HepG2 (cell line): ENCODE data around the gene GRB2. TPM values are rescaled to one million over a fixed set of nuclear protein-coding genes. Genes with fewer than 3 reads are reported as not detected.

ENCODE experiments used
- CBX1 ChIP-seq: IDR thresholded peaks from one replicate; pipeline ENCODE4 v1.6.1; 2016; ENCODE audit warnings: antibody characterized with exemption, low read depth
- ERF ChIP-seq: IDR thresholded peaks from 2 replicates; pipeline ENCODE4 v1.6.1; 2018; ENCODE audit warnings: missing biosample characterization, missing genetic modification reagents
- HMGXB4 ChIP-seq, 2 experiments: sonication (generic) in 1 of 2; formaldehyde crosslinking in 1 of 2; IDR thresholded peaks; 2 replicates each; pipeline versions ENCODE4 v1.4.0 to v1.6.1; 2018 to 2020; ENCODE audit warnings: missing genetic modification reagents in 2 of 2, borderline replicate concordance in 1 of 2, low read depth in 1 of 2, mild to moderate bottlenecking in 1 of 2, missing biosample characterization in 1 of 2
- HNRNPLL ChIP-seq: fragments of 200-400 bp; formaldehyde crosslinking; IDR thresholded peaks from 2 replicates; pipeline ENCODE4 v1.6.1; 2017; ENCODE audit warnings: mild to moderate bottlenecking, low read depth, low read length; ENCODE audit not compliant: poor library complexity, severe bottlenecking
- HOXA7 ChIP-seq: sonication (generic); formaldehyde crosslinking; IDR thresholded peaks from 2 replicates; pipeline ENCODE4 v1.8.1; 2022; ENCODE audit warnings: mild to moderate bottlenecking, missing genetic modification reagents, moderate library complexity
- MTA3 ChIP-seq: sonication (generic); formaldehyde crosslinking; IDR thresholded peaks from 2 replicates; pipeline ENCODE4 v1.4.0; 2020; ENCODE audit warnings: missing genetic modification reagents
- MYC ChIP-seq: sonication (generic); formaldehyde crosslinking; IDR thresholded peaks from 2 replicates; pipeline ENCODE4 v1.9.0; 2021; ENCODE audit warnings: missing genetic modification reagents, borderline replicate concordance
- ZFP1 ChIP-seq: IDR thresholded peaks from 2 replicates; pipeline ENCODE4 v1.6.1; 2016
- ZNF12 ChIP-seq: sonication (generic); formaldehyde crosslinking; IDR thresholded peaks from 2 replicates; pipeline ENCODE4 v1.5.0; 2020; ENCODE audit warnings: missing genetic modification reagents
- ZNF3 ChIP-seq: IDR thresholded peaks from 2 replicates; pipeline ENCODE4 v1.7.0; 2017; ENCODE audit warnings: inconsistent platforms
- ZNF652 ChIP-seq: IDR thresholded peaks from 2 replicates; pipeline ENCODE4 v1.6.1; 2016; ENCODE audit warnings: low read depth, borderline replicate concordance
- ZNF703 ChIP-seq: sonication (generic); formaldehyde crosslinking; IDR thresholded peaks from 2 replicates; pipeline ENCODE4 v1.5.1; 2020; ENCODE audit warnings: missing genetic modification reagents, mild to moderate bottlenecking, moderate library complexity, borderline replicate concordance
- polyA plus RNA-seq, 8 experiments: library from polyadenylated mRNA; depleted of rRNA in 3 of 8; stranded (reverse) in 7 of 8; unstranded in 1 of 8; fragments of >200 nt; fragmentation: Illumina TruSeq in 4 of 8; extraction: Trizol in 4 of 8; gene quantifications; 2 replicates each; pipeline versions ENCODE4 v1.2.1 to v1.2.3, GENCODE V29; 2011 to 2016; ENCODE audit warnings: low read depth in 4 of 8, missing spikeins in 1 of 8, mixed read lengths in 1 of 8; ENCODE audit not compliant: insufficient read depth in 1 of 8
- total RNA-seq, 5 experiments: library from RNA; depleted of rRNA; stranded (reverse); fragments of >200 nt; fragmentation: Illumina TruSeq; extraction: Trizol; gene quantifications; 2 replicates each; pipeline ENCODE4 v1.2.3, GENCODE V29; 2016; ENCODE audit warnings: low read depth in 1 of 5
- TF ChIP-seq, protein P1 (sequence below): IDR thresholded peaks from 2 replicates; pipeline ENCODE4 v1.6.1; 2016; ENCODE audit warnings: low read depth, missing genetic modification reagents, missing compliant biosample characterization
- TF ChIP-seq, protein P2 (sequence below): sonication (generic); formaldehyde crosslinking; IDR thresholded peaks from 2 replicates; pipeline ENCODE4 v1.5.0; 2020; ENCODE audit warnings: mild to moderate bottlenecking, missing genetic modification reagents, borderline replicate concordance

GRB2 gene
- total and polyA plus RNA-seq, 2 of the 13 experiments (the other 11 are each of a cell fraction or from before 2014, with no cell fraction given), result 84.6 to 92.3 TPM

DNA sequence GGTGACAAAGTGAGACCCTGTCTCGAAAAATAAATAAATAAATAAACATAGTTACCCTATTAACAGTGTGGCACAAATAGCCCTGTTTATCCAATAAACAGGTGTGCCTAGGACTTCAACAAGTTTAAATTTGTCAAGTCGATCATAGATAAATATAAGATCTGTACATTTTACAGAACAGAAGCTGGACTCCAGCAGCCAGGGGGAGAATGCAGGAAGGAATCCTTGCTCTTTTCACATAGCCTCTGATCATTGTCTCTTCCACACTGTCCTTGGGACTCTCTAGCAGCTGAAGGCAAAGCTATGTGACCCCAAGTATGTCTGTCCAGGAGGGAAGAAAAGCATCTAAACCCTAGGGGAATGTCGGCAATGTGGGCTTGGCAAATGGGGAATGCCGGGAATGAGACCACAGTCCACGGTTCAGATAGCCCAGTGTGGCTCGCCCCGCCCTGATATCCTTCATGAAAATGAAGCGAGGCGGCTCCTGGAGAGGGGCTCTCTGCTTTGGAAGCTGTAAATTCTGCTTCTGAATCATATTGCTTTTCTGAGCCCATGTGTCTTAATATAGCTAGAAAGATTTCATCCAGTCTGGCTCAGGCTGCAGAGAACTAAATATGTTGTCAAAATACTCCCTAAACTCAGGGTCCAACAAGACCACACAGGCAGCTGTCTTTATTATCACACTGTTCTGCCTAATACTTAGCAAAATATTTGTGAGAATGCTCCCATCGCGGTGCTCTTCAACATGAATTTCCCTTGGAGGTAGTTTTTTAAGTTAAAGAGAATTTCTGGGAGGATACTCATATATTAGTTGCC lies 24.9 kb upstream of the GRB2 start (continued):
- TF ChIP-seq ZFP1 (CRISPR knock-in tag) (no peak), ZNF12 (CRISPR knock-in tag) (no peak), ZNF652 (CRISPR knock-in tag) (no peak), ZNF3 (CRISPR knock-in tag) (no peak), MTA3 (CRISPR knock-in tag) (no peak), ERF (peak; percentile 63; the same call in 1 of the 2 replicates), HOXA7 (no peak), CBX1 (no peak), HNRNPLL (no peak), ZNF703 (no peak), MYC (CRISPR knock-in tag) (peak; percentile 65), HMGXB4 (CRISPR knock-in tag; IDR thresholded peaks at IDR 0.05; ENCODE audit: borderline replicate concordance in 1 of 2, low read depth in 1 of 2) (peak; percentile 44 to 48; a peak in 2 of 4 replicates)
- TF ChIP-seq, protein P1, sequence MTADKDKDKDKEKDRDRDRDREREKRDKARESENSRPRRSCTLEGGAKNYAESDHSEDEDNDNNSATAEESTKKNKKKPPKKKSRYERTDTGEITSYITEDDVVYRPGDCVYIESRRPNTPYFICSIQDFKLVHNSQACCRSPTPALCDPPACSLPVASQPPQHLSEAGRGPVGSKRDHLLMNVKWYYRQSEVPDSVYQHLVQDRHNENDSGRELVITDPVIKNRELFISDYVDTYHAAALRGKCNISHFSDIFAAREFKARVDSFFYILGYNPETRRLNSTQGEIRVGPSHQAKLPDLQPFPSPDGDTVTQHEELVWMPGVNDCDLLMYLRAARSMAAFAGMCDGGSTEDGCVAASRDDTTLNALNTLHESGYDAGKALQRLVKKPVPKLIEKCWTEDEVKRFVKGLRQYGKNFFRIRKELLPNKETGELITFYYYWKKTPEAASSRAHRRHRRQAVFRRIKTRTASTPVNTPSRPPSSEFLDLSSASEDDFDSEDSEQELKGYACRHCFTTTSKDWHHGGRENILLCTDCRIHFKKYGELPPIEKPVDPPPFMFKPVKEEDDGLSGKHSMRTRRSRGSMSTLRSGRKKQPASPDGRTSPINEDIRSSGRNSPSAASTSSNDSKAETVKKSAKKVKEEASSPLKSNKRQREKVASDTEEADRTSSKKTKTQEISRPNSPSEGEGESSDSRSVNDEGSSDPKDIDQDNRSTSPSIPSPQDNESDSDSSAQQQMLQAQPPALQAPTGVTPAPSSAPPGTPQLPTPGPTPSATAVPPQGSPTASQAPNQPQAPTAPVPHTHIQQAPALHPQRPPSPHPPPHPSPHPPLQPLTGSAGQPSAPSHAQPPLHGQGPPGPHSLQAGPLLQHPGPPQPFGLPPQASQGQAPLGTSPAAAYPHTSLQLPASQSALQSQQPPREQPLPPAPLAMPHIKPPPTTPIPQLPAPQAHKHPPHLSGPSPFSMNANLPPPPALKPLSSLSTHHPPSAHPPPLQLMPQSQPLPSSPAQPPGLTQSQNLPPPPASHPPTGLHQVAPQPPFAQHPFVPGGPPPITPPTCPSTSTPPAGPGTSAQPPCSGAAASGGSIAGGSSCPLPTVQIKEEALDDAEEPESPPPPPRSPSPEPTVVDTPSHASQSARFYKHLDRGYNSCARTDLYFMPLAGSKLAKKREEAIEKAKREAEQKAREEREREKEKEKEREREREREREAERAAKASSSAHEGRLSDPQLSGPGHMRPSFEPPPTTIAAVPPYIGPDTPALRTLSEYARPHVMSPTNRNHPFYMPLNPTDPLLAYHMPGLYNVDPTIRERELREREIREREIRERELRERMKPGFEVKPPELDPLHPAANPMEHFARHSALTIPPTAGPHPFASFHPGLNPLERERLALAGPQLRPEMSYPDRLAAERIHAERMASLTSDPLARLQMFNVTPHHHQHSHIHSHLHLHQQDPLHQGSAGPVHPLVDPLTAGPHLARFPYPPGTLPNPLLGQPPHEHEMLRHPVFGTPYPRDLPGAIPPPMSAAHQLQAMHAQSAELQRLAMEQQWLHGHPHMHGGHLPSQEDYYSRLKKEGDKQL (CRISPR knock-in tag), result no peak
- TF ChIP-seq, protein P2, sequence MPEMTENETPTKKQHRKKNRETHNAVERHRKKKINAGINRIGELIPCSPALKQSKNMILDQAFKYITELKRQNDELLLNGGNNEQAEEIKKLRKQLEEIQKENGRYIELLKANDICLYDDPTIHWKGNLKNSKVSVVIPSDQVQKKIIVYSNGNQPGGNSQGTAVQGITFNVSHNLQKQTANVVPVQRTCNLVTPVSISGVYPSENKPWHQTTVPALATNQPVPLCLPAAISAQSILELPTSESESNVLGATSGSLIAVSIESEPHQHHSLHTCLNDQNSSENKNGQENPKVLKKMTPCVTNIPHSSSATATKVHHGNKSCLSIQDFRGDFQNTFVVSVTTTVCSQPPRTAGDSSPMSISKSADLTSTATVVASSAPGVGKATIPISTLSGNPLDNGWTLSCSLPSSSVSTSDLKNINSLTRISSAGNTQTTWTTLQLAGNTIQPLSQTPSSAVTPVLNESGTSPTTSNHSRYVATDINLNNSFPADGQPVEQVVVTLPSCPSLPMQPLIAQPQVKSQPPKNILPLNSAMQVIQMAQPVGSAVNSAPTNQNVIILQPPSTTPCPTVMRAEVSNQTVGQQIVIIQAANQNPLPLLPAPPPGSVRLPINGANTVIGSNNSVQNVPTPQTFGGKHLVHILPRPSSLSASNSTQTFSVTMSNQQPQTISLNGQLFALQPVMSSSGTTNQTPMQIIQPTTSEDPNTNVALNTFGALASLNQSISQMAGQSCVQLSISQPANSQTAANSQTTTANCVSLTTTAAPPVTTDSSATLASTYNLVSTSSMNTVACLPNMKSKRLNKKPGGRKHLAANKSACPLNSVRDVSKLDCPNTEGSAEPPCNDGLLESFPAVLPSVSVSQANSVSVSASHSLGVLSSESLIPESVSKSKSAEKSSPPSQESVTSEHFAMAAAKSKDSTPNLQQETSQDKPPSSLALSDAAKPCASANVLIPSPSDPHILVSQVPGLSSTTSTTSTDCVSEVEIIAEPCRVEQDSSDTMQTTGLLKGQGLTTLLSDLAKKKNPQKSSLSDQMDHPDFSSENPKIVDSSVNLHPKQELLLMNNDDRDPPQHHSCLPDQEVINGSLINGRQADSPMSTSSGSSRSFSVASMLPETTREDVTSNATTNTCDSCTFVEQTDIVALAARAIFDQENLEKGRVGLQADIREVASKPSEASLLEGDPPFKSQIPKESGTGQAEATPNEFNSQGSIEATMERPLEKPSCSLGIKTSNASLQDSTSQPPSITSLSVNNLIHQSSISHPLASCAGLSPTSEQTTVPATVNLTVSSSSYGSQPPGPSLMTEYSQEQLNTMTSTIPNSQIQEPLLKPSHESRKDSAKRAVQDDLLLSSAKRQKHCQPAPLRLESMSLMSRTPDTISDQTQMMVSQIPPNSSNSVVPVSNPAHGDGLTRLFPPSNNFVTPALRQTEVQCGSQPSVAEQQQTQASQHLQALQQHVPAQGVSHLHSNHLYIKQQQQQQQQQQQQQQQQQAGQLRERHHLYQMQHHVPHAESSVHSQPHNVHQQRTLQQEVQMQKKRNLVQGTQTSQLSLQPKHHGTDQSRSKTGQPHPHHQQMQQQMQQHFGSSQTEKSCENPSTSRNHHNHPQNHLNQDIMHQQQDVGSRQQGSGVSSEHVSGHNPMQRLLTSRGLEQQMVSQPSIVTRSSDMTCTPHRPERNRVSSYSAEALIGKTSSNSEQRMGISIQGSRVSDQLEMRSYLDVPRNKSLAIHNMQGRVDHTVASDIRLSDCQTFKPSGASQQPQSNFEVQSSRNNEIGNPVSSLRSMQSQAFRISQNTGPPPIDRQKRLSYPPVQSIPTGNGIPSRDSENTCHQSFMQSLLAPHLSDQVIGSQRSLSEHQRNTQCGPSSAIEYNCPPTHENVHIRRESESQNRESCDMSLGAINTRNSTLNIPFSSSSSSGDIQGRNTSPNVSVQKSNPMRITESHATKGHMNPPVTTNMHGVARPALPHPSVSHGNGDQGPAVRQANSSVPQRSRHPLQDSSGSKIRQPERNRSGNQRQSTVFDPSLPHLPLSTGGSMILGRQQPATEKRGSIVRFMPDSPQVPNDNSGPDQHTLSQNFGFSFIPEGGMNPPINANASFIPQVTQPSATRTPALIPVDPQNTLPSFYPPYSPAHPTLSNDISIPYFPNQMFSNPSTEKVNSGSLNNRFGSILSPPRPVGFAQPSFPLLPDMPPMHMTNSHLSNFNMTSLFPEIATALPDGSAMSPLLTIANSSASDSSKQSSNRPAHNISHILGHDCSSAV (CRISPR knock-in tag), result no peak
